Chondrocyte (in vitro differentiated cells): ENCODE data around the gene THSD4. TPM values are rescaled to one million over a fixed set of nuclear protein-coding genes. Genes with fewer than 3 reads are reported as not detected.
"Not testable (repeated sequence)": the region's sequence is repeated elsewhere in the genome, so short reads cannot be mapped to it uniquely, and the experiment has no call there.

Source experiments
- DNase-seq: peaks from one replicate; pipeline ENCODE4 v3.0.0; 2021; ENCODE audit warnings: mixed read lengths, low spot score
- H3K27ac Mint-ChIP-seq: one replicate; pipeline ENCODE4 v1.8.0; 2021; ENCODE audit warnings: mild to moderate bottlenecking, moderate library complexity, mixed read lengths; ENCODE audit not compliant: unreplicated experiment
- H3K27me3 Mint-ChIP-seq: 2 replicates; pipeline ENCODE4 v1.8.0; 2021; ENCODE audit warnings: low read depth, mixed read lengths
- H3K36me3 Mint-ChIP-seq: 2 replicates; pipeline ENCODE4 v1.8.0; 2021; ENCODE audit warnings: low read depth, mixed read lengths
- H3K4me1 Mint-ChIP-seq: 2 replicates; pipeline ENCODE4 v1.8.0; 2021; ENCODE audit warnings: low read depth, mild to moderate bottlenecking, mixed read lengths
- H3K4me3 Mint-ChIP-seq: one replicate; pipeline ENCODE4 v1.8.0; 2021; ENCODE audit warnings: mild to moderate bottlenecking, moderate library complexity, mixed read lengths; ENCODE audit not compliant: unreplicated experiment
- H3K9me3 Mint-ChIP-seq: 2 replicates; pipeline ENCODE4 v1.8.0; 2021; ENCODE audit warnings: low read depth, mixed read lengths
- CTCF ChIP-seq: fragments of 200-600 bp; sonication (generic); IDR thresholded peaks from 2 replicates; pipeline ENCODE4 v1.5.0; 2021; ENCODE audit warnings: antibody characterized with exemption, mild to moderate bottlenecking, moderate library complexity
- total RNA-seq: library from RNA; stranded (reverse); gene quantifications from 3 replicates; pipeline ENCODE4 v1.2.1, GENCODE V29; 2021

The THSD4 gene
- total RNA-seq, 1 donor from 2014 or later = 3.4 TPM

GRCh38 chr15:71154607-71155200 lies 39.4 kb downstream of the THSD4 start:
- no peak for DNase-seq
- H3K27me3 Mint-ChIP-seq = no peaks in the 10 kb centered on the region
- no peaks in the 10 kb centered on the region for H3K9me3 Mint-ChIP-seq
- H3K4me3 Mint-ChIP-seq = no peak overlapping the region
- H3K27ac Mint-ChIP-seq = peak overlapping the region; percentile 33
- H3K36me3 Mint-ChIP-seq = no peaks in the 10 kb centered on the region
- TF ChIP-seq CTCF = no peak
- peaks cover 17% of the 10 kb centered on the region for H3K4me1 Mint-ChIP-seq

GRCh38 chr15:71155534-71155933 lies 40.3 kb downstream of the THSD4 start:
- H3K27ac Mint-ChIP-seq = no peak overlapping the region
- H3K4me1 Mint-ChIP-seq = peaks cover 8% of the 10 kb centered on the region
- H3K4me3 Mint-ChIP-seq = no peak overlapping the region
- DNase-seq = no peak
- H3K36me3 Mint-ChIP-seq = no peaks in the 10 kb centered on the region
- no peaks in the 10 kb centered on the region for H3K27me3 Mint-ChIP-seq
- H3K9me3 Mint-ChIP-seq = no peaks in the 10 kb centered on the region
- no peak for TF ChIP-seq CTCF

GRCh38 chr15:71160976-71161375 lies 45.7 kb downstream of the THSD4 start:
- Mint-ChIP-seq H3K27me3 (no peaks in the 10 kb centered on the region), H3K9me3 (peaks cover 18% of the 10 kb centered on the region)

GRCh38 chr15:71162309-71162708 lies 47.0 kb downstream of the THSD4 start:
- Mint-ChIP-seq H3K27ac (no peak overlapping the region), H3K9me3 (peaks cover 21% of the 10 kb centered on the region), H3K4me3 (no peak overlapping the region), H3K36me3 (peaks cover 8% of the 10 kb centered on the region), H3K27me3 (no peaks in the 10 kb centered on the region), H3K4me1 (no peaks in the 10 kb centered on the region)
- TF ChIP-seq CTCF = no peak
- DNase-seq = no peak

More at GRCh38 chr15:71160976-71161375, 45.7 kb downstream of the THSD4 start:
- Mint-ChIP-seq H3K27ac (no peak overlapping the region), H3K4me3 (no peak overlapping the region), H3K36me3 (peaks cover 6% of the 10 kb centered on the region), H3K4me1 (no peaks in the 10 kb centered on the region)
- DNase-seq = no peak
- TF ChIP-seq CTCF = no peak

GRCh38 chr15:71164606-71165005 lies 49.3 kb downstream of the THSD4 start:
- H3K27ac Mint-ChIP-seq, DNase-seq, H3K4me1 Mint-ChIP-seq, H3K36me3 Mint-ChIP-seq, H3K4me3 Mint-ChIP-seq, H3K27me3 Mint-ChIP-seq: not testable (repeated sequence)
- H3K9me3 Mint-ChIP-seq = peaks cover 23% of the 10 kb centered on the region
